Middle frontal gyrus (tissue), 1 donor: ENCODE measurements around the gene C6orf89.

Experiments used
- DNase-seq: peaks from one replicate; pipeline ENCODE4 v3.0.0-alpha.2; 2015; ENCODE audit warnings: low spot score; ENCODE audit errors: extremely low spot score

Gene C6orf89, protein sequence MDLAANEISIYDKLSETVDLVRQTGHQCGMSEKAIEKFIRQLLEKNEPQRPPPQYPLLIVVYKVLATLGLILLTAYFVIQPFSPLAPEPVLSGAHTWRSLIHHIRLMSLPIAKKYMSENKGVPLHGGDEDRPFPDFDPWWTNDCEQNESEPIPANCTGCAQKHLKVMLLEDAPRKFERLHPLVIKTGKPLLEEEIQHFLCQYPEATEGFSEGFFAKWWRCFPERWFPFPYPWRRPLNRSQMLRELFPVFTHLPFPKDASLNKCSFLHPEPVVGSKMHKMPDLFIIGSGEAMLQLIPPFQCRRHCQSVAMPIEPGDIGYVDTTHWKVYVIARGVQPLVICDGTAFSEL

DNA sequence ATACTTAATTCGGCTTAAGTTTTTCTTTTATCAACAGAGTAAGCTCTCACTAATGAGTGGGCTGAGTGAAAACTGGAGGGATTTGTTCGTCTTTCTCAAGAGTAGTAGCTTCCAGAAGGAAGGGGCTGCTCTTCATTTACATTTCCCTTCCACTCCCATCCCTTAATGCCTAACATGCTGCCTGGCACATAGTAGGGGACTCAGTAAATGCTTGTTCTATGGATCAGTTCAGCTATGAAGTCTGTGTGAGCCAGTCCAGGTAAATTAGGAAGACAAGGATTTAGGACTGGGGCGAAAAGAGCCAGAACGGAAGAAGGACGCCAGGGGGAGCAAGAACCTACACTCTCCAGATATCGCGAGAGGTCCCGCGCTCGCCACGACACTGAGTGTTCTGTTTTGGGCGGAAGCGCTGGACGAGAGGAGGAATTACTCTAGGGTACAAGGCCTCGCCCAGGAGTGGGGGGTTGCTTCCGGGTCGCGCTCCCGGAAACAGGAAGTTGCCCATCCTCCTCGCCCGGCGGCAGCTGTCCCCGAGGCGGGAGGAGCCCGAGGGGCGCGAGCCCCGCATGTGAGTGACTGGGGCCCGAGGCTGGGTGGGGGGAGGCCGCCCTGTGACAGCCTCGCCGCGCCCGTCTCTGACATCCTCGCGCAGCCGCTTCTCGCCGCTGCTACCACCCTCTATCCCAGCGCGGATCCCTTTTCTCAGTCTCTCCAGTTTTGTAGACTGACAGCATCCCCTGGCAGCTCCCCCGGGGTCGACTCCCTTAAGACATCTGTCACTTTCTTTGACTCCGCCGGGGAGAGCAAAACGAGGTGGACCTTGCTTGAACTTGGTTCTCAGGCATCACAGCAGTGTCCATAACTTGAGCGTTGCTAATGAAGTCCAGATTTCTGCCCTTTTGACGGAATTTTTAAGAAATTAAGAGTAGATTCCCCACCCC lies at the start of gene C6orf89:
Gene C6orf89 (plus strand): TSS at position 492 of the 941 bp plus-strand sequence. CDS start 13,493 bp downstream, outside the sequence.
- DNase-seq, result peak; percentile 97

GRCh38 chr6:36836111-36837021 lies 49.4 kb upstream of the C6orf89 start:
- no peak for DNase-seq

DNA sequence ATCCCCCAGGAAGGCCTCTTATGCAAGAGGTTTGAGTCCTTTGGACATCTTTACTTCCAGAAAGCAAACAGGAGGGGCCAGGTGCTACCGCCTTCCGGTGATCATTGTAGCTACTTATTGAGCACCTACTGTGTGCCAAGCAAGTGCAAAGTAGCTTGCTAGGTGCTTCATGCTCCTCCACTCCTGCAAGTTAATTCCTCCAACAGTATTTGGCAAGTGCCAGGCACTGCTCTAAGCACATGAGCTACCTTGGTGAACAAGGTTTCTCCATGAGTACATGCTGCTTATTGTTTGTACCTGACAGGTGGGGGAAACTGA lies 48.8 kb upstream of the C6orf89 start:
- DNase-seq, result no peak

- no peak for DNase-seq
Observed at GRCh38 chr6:36837686-36838085, 48.1 kb upstream of the C6orf89 start.

DNA sequence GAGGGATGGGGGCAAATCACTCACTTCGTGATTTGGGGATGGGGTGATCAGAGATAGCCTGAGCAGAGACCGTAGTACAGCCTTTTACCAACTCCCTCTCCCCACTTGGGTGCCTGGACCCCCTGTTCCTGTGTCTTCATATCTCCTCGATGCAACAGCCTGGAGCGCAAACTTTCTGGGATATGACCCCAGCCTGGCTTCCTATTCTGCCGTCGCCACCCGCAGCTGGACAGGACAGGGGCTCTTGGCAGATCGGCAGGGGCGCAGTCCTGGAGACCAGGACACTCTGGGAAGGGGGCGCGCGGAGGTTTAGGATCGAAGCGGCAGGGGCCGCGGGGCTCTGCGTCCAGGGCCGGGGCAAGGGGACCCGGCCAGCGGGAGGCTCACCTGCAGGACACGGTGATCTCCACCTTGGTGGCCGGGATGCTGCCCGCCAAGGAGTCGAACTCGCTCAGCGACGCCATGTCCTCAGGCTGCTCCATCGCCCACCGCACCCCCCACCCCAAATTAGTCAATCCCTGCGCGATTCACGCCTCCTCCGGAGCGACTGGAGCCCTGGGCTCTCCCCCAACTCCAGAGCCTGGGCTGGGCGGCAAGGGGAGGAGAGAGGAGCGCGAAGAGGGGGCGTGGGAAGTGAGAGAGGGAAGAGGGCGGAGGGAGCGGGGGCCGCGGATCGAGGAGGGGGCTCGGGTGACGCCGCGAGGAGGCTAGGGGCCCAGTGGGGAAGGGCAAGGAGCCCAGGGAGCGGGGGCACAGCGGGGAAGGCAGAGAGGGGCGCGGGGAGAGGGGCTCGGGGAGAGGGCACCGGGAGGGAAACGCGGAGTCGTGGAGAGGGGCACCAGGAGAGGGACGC lies 46.6 kb upstream of the C6orf89 start, which contains the start of gene CPNE5:
Gene CPNE5 (minus strand): TSS at position 549 of the 853 bp plus-strand sequence. CDS start 67 bp downstream, at position 482.
- DNase-seq, result no peak

DNA sequence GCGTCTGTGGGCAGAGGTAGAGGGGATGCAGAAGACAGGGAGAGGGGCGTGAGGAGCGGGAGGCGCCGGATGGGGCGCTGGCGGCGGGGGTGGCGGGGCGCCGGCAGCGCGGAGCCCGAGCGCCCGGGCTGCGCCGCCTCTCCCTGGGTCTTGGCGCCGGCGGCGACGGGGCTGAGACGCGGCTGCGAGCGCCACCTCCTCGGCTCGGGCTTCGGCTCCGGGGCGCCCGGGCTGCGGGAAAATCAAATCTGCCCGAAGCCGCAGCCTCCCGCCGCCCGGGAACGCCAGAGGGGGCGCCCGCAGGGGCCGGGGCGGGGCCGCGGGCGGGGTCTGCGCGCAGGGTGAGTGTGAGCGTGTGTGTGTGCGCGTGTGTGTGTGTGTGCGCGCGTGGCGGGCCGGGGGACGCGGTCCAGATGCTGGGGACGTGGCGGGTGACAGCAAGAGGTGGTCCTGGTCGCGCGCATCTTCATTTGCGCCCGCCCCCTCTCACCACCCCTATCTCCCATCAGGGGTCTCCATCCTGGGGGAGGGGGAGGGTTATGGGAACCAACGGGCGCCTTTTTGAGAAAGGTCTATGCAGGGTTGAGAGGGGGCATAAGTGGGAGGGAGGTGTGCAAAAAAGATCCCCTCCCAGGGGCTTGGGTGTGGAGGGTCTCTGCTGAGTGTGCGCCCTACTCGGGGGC lies 45.9 kb upstream of the C6orf89 start:
- no peak for DNase-seq

- DNase-seq, result no peak
Observed at GRCh38 chr6:36840432-36841403, 45.0 kb upstream of the C6orf89 start.

- no peak for DNase-seq
Observed at GRCh38 chr6:36841756-36842155, 44.0 kb upstream of the C6orf89 start.

DNA sequence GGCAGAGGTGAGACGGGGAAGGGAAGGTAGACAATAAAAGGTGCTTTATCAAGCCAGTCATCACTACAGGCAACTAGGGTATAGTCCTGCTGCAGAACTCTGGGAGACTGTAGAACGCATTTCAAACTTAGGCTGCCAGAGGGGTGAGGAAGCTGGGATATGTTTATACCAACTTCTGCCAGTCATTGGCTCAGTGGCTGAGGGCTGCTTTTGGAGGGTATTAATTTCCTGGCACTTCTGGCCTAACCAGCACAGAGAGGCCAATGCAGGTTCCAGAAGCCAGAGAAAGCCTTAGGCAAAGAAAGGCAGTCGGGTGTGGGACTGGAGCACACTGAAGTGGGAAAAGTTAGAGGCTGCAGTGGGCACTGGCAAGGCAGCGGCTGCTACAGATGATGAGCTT lies 42.6 kb upstream of the C6orf89 start:
- no peak for DNase-seq

GRCh38 chr6:36844232-36845170 lies 41.3 kb upstream of the C6orf89 start:
- no peak for DNase-seq

- DNase-seq, result no peak
Observed at GRCh38 chr6:36845233-36845632, 40.5 kb upstream of the C6orf89 start.

DNA sequence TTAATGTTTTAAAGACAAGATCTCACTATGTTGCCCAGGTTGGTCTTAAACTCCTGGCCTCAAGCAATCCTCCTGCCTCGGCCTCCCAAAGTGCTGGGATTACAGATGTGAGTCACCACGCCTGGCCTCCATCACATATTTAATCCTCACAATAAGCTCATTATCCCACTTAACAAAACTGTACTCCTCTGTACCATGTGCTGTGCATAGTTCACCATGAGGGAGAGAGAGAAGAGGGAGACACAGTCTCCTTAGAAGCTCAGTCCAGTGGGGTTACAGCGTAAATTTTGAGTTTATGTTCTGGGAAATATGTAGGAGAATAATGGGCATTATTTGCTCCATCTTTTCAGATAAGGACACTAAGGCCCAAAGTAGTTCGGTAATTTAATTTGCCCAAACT lies 38.6 kb upstream of the C6orf89 start:
- DNase-seq, result no peak

GRCh38 chr6:36847991-36848390 lies 37.8 kb upstream of the C6orf89 start:
- no peak for DNase-seq

DNA sequence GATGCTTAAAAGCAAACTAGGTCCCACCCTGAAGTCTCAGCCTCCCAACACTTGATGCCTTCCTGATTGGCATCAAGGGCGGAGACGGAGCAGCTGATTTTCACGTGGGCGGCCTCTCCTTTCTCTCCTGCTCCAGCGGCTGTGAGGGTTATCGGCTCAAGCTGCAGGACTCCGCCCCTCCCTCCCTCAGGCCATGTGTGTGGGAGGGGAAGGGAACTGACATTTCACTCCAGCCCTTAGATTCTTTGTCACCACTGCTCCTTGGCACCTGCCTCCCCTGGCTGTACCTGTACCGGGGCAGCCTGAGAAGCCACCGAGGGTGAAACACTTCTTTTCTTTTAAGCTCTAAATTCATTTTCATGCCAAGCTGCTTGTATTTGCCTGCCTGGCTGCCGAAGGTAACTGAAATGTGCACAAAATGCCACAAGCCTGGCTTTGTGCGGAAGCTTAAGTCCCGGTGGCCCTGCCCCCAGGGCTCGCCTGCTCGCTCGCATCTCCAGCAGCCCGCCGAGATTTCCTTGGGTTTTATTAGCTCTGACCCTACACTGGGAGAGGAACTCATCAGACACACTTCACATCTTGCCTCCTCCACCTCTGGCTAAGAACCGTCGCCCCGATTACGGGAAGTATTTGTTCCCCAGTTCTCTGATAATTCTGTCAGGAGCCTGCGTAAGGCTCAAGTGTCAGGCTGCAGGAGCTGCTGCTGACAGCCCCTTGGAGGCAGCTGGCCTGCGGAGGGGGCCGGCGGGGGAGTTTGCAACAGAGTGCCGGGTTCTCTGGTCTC lies 36.9 kb upstream of the C6orf89 start:
- DNase-seq, result no peak

DNA sequence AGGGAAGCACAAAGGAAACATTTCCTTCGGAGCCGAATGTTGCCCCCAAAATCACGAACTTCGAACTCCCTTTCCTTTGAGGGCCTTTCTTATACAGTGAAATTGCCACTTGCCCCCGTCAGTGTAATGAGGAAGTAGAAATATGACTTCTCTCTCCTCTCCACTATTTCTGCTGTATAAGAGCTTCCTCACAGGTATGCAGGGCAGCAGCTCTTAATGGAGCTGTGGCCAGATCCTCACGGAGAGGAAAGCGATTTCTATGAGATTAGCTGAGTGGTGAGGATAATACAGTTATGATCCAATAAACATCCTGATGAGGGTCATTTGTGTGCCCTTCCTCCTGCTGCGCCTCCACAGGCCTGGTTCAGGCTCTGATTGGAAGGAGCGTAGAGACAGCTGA lies 35.7 kb upstream of the C6orf89 start:
- no peak for DNase-seq

GRCh38 chr6:36851149-36851614 lies 34.6 kb upstream of the C6orf89 start:
- peak; percentile 64 for DNase-seq

GRCh38 chr6:36851626-36852025 lies 34.1 kb upstream of the C6orf89 start:
- DNase-seq, result no peak
